ENCODE measurements around the gene MEIOSIN.
"Not testable (repeated sequence)": the region's sequence is repeated elsewhere in the genome, so short reads cannot be mapped to it uniquely, and the experiment has no call there.

MEIOSIN gene

DNA sequence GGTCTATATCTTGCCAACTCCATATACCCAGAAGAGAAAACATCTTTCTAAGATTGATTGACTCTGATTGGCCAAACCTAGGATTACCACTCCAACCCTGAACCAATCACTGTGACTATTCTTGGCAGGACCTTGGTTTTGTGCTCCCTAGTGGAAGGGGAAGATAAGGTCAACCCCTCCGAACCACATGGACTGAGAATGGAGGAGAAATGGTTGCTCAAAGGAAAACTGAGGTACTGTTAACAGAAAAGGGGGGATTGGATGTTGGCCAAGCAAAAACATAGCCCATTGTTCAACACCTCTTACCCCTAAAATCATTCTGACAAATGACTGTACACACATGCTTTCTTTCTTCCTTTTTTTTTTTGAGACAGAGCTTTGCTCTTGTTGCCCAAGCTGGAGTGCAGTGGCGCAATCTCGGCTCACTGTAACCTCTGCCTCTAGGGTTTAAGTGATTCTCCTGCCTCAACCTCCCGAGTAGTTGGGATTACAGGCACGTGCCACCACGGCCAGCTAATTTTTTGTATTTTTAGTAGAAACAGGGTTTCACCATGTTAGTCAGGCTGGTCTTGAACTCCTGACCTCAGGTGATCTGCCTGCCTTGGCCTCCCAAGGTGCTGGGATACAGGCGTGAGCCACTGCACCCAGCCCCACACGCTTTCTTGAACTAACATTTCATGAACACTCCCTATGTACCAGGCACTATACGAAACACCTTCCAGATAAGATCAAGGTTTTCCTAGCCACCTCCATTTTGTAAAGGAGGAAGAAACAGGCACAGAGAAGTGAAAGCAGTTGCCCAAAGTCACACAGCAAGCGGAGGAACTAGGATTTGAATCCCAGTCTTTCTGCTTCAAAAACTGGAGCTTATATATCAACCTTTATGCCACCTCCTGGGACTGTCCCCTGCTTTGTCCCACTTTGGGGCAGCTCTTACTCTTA is 6.5 kb downstream of the MEIOSIN start:
- no peak overlapping the region for H3K27ac ChIP-seq
- in situ Hi-C loops (cut with HindIII; ENCODE audit: low pct_ligation_motif_present, low sequenced_read_pairs): no loop called here
- H3K4me3 ChIP-seq (ENCODE audit: low read depth, low read length): no peak overlapping the region
- TF ChIP-seq, protein P1, sequence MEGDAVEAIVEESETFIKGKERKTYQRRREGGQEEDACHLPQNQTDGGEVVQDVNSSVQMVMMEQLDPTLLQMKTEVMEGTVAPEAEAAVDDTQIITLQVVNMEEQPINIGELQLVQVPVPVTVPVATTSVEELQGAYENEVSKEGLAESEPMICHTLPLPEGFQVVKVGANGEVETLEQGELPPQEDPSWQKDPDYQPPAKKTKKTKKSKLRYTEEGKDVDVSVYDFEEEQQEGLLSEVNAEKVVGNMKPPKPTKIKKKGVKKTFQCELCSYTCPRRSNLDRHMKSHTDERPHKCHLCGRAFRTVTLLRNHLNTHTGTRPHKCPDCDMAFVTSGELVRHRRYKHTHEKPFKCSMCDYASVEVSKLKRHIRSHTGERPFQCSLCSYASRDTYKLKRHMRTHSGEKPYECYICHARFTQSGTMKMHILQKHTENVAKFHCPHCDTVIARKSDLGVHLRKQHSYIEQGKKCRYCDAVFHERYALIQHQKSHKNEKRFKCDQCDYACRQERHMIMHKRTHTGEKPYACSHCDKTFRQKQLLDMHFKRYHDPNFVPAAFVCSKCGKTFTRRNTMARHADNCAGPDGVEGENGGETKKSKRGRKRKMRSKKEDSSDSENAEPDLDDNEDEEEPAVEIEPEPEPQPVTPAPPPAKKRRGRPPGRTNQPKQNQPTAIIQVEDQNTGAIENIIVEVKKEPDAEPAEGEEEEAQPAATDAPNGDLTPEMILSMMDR (IDR thresholded peaks at IDR 0.05; ENCODE audit: low read depth, low read length, missing control alignments): no peak
- H3K36me3 ChIP-seq (replicated peaks): no peaks in the 10 kb centered on the region
- H3K27me3 ChIP-seq (replicated peaks): no peaks in the 10 kb centered on the region
- no peak for DNase-seq

DNA sequence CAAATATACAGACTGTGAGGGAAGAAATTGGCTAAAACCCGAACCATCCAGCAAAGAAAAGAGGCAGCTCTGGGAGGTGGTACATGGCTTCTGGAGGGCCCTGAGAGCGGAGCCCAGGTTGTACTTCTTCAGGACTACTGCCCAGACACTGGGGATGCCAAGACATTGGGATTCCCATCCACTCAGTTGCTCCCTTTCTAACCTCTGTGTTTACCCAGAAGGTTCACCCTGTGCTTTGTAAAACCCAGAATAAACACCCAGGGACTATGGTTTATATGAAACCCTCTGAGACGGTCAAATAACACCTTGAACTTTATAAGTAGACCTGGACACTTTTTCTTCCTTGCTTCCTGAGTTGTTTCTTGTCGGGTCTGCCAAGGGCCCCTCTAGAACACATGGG is 9.7 kb downstream of the MEIOSIN start:
- Histone ChIP-seq H3K36me3 (replicated peaks) (no peaks in the 10 kb centered on the region), H3K27me3 (replicated peaks) (no peaks in the 10 kb centered on the region), H3K4me3 (ENCODE audit: low read depth, low read length) (no peak overlapping the region), H3K27ac (no peak overlapping the region)
- no peak for DNase-seq
- TF ChIP-seq, protein P1 (IDR thresholded peaks at IDR 0.05; ENCODE audit: low read depth, low read length, missing control alignments): no peak
- in situ Hi-C loops (cut with HindIII; ENCODE audit: low pct_ligation_motif_present, low sequenced_read_pairs): no loop called here

DNA sequence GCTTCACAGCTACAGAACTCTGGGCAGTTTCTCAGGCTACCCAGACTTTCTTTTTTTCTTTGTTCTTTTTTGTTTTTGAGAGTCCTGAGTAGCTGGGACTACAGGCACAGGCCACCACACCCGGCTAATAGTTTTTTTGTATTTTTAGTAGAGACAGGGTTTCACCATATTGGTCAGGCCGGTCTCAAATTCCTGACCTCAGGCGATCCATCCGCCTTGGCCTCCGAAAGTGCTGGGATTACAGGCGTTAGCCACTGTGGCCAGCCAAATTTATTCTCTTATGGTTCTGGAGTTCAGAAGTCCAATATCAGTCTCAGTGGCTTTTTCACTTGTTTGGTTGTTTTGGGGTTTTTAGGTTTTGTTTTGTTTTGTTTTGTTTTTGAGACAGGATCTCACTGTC is 12.4 kb downstream of the MEIOSIN start:
- no peaks in the 10 kb centered on the region for H3K36me3 ChIP-seq (replicated peaks)
- in situ Hi-C loops (cut with HindIII; ENCODE audit: low pct_ligation_motif_present, low sequenced_read_pairs): no loop called here
- TF ChIP-seq, protein P1 (IDR thresholded peaks at IDR 0.05; ENCODE audit: low read depth, low read length, missing control alignments): no peak

DNA sequence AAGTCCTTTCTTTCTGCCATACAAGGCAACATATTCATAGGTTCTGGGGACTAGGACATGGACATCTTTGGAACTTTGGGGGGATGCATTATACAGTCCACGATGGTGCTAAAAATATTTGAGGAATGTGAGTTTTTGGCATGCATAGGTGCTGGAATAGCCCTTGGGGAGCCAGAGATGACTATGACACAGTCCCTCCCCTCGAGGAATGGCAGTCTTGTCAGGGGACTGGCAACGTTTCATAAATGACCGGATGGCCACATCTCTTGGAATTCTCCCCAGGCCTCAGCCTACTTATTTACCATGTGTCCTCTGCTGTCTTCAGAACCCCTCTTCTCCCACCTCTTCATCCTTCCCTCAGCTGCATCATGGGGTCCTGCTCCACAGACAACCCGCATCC is 13.6 kb downstream of the MEIOSIN start:
- Histone ChIP-seq H3K27me3 (replicated peaks) (no peaks in the 10 kb centered on the region), H3K27ac (no peak overlapping the region), H3K4me3 (ENCODE audit: low read depth, low read length) (no peak overlapping the region), H3K36me3 (replicated peaks) (no peaks in the 10 kb centered on the region)
- TF ChIP-seq, protein P1 (IDR thresholded peaks at IDR 0.05; ENCODE audit: low read depth, low read length, missing control alignments): no peak
- in situ Hi-C loops (cut with HindIII; ENCODE audit: low pct_ligation_motif_present, low sequenced_read_pairs): no loop called here
- DNase-seq: no peak

More for the DNA sequence above, 12.4 kb downstream of the MEIOSIN start:
- Histone ChIP-seq H3K27me3 (replicated peaks) (no peaks in the 10 kb centered on the region), H3K4me3 (ENCODE audit: low read depth, low read length) (no peak overlapping the region), H3K27ac (no peak overlapping the region)
- no peak for DNase-seq

DNA sequence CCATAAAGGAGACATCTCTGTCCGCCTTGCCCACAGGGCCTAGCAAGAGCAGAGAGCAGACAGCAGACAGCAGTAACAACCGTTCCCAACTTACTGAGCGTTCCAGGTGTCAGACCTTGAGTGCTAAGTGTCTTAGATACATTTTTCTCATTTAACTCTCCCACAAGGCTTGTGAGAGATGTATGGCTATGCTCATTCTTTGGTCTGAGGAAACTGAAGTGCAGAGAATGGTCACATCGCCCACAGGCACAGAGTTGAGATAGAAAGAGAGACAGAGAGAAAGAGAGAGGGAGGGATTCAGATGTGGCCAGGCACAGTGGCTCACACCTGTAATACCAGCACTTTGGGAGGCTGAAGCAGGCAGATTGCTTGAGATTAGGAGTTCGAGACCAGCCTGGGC is 14.3 kb downstream of the MEIOSIN start:
- no peaks in the 10 kb centered on the region for H3K27me3 ChIP-seq (replicated peaks)
- H3K36me3 ChIP-seq (replicated peaks): no peaks in the 10 kb centered on the region
- H3K4me3 ChIP-seq (ENCODE audit: low read depth, low read length): no peak overlapping the region
- in situ Hi-C loops (cut with HindIII; ENCODE audit: low pct_ligation_motif_present, low sequenced_read_pairs): no loop called here
- no peak for DNase-seq
- no peak overlapping the region for H3K27ac ChIP-seq
- TF ChIP-seq, protein P1 (IDR thresholded peaks at IDR 0.05; ENCODE audit: low read depth, low read length, missing control alignments): no peak

DNA sequence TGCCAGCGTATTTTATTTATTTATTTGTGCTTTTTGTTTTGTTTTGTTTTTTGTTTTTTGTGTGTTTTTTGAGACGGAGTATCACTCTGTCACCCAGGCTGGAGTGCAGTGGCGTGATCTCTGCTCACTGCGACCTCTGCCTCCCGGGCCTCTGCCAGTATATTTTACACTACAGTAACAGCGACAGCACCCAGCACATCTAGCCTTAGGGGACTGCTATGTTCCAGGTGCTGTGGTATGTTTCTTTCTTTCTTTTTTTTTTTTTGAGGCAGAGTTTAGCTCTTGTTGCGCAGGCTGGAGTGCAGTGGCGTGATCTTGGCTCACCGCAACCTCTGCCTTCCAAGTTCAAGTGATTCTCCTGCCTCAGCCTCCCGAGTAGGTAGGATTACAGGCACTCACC is 18.2 kb downstream of the MEIOSIN start:
- H3K36me3 ChIP-seq (replicated peaks); DNase-seq; H3K4me3 ChIP-seq (ENCODE audit: low read depth, low read length); in situ Hi-C loops (cut with HindIII; ENCODE audit: low pct_ligation_motif_present, low sequenced_read_pairs); H3K27ac ChIP-seq; H3K27me3 ChIP-seq (replicated peaks): not testable (repeated sequence)
